ENCODE data around the gene PAK1IP1. TPM values are rescaled to one million over a fixed set of nuclear protein-coding genes. Genes with fewer than 3 reads are reported as not detected.
"Not testable (repeated sequence)": the region's sequence is repeated elsewhere in the genome, so short reads cannot be mapped to it uniquely, and the experiment has no call there.

The PAK1IP1 gene
- total and polyA plus RNA-seq, 4 donors, result 6.1 to 16.9 (median 11.0) TPM

GRCh38 chr6:10662742-10663141, 32.0 kb upstream of the PAK1IP1 start:
- TF ChIP-seq CTCF (IDR thresholded peaks at IDR 0.05; ENCODE audit: control extremely low read depth, extremely low read depth), result no peak
- WGBS, 2 donors, result 85 to 92% methylated on average over 2 of the region's 2 CpGs
- ATAC-seq (ENCODE audit: insufficient read depth, low FRiP score), result no peak
- no peak overlapping the region for H3K9ac ChIP-seq (ENCODE audit: insufficient read depth in 1 of 2, low read length in 2 of 2)
- DNase-seq, result no peak
- no peak overlapping the region for H3K27ac ChIP-seq (ENCODE audit: low read depth in 1 of 2, low read length in 1 of 2)
- no peaks in the 10 kb centered on the region for H3K27me3 ChIP-seq (ENCODE audit: control insufficient read depth in 3 of 3, insufficient read depth in 3 of 3, low read length in 2 of 3)
- no peaks in the 10 kb centered on the region for H3K9me3 ChIP-seq (ENCODE audit: control insufficient read depth in 4 of 4, insufficient read depth in 3 of 4, low read length in 3 of 4)
- H3K4me1 ChIP-seq (ENCODE audit: control insufficient read depth in 5 of 5, insufficient read depth in 5 of 5, low read length in 5 of 5), result no peaks in the 10 kb centered on the region
- no peak overlapping the region for H3K4me3 ChIP-seq
- H3K36me3 ChIP-seq (ENCODE audit: control insufficient read depth in 4 of 4, insufficient read depth in 4 of 4, low read length in 4 of 4), result no peaks in the 10 kb centered on the region

GRCh38 chr6:10665595-10665994, 29.2 kb upstream of the PAK1IP1 start:
- H3K9me3 ChIP-seq (ENCODE audit: control insufficient read depth in 4 of 4, insufficient read depth in 3 of 4, low read length in 3 of 4); H3K36me3 ChIP-seq (ENCODE audit: control insufficient read depth in 4 of 4, insufficient read depth in 4 of 4, low read length in 4 of 4); H3K4me3 ChIP-seq; DNase-seq; ATAC-seq (ENCODE audit: insufficient read depth, low FRiP score); H3K4me1 ChIP-seq (ENCODE audit: control insufficient read depth in 5 of 5, insufficient read depth in 5 of 5, low read length in 5 of 5); H3K9ac ChIP-seq (ENCODE audit: insufficient read depth in 1 of 2, low read length in 2 of 2); H3K27ac ChIP-seq (ENCODE audit: low read depth in 1 of 2, low read length in 1 of 2); H3K27me3 ChIP-seq (ENCODE audit: control insufficient read depth in 3 of 3, insufficient read depth in 3 of 3, low read length in 2 of 3): not testable (repeated sequence)
- WGBS, 2 donors, result 23 to 49% methylated on average over 1 of the region's 1 CpG

- no peak overlapping the region for H3K9ac ChIP-seq (ENCODE audit: insufficient read depth in 1 of 2, low read length in 2 of 2)
- DNase-seq, result no peak
- peaks cover 0 to 4% (median 0%) of the 10 kb centered on the region in 5 donors for H3K4me1 ChIP-seq (ENCODE audit: control insufficient read depth in 5 of 5, insufficient read depth in 5 of 5, low read length in 5 of 5)
- TF ChIP-seq CTCF (IDR thresholded peaks at IDR 0.05; ENCODE audit: control extremely low read depth, extremely low read depth), result no peak
- no peak overlapping the region for H3K27ac ChIP-seq (ENCODE audit: low read depth in 1 of 2, low read length in 1 of 2)
- no peak overlapping the region for H3K4me3 ChIP-seq
- H3K27me3 ChIP-seq (ENCODE audit: control insufficient read depth in 3 of 3, insufficient read depth in 3 of 3, low read length in 2 of 3), result no peaks in the 10 kb centered on the region
- no peak for ATAC-seq (ENCODE audit: insufficient read depth, low FRiP score)
- H3K36me3 ChIP-seq (ENCODE audit: control insufficient read depth in 4 of 4, insufficient read depth in 4 of 4, low read length in 4 of 4), result no peaks in the 10 kb centered on the region
- 84 to 86% methylated on average over 6 of the region's 6 CpGs for WGBS, 2 donors
- H3K9me3 ChIP-seq (ENCODE audit: control insufficient read depth in 4 of 4, insufficient read depth in 3 of 4, low read length in 3 of 4), result no peaks in the 10 kb centered on the region
Measured at GRCh38 chr6:10668126-10668917, 26.4 kb upstream of the PAK1IP1 start.

GRCh38 chr6:10676403-10676802, 18.4 kb upstream of the PAK1IP1 start:
- 94 to 97% methylated on average over 7 of the region's 7 CpGs for WGBS, 2 donors
- TF ChIP-seq CTCF (IDR thresholded peaks at IDR 0.05; ENCODE audit: control extremely low read depth, extremely low read depth), result no peak
- H3K9me3 ChIP-seq (ENCODE audit: control insufficient read depth in 4 of 4, insufficient read depth in 3 of 4, low read length in 3 of 4), result no peaks in the 10 kb centered on the region
- peaks cover 0 to 4% (median 0%) of the 10 kb centered on the region in 5 donors for H3K4me1 ChIP-seq (ENCODE audit: control insufficient read depth in 5 of 5, insufficient read depth in 5 of 5, low read length in 5 of 5)
- ATAC-seq (ENCODE audit: insufficient read depth, low FRiP score), result no peak
- H3K4me3 ChIP-seq, result no peak overlapping the region
- no peak for DNase-seq
- no peaks in the 10 kb centered on the region for H3K27me3 ChIP-seq (ENCODE audit: control insufficient read depth in 3 of 3, insufficient read depth in 3 of 3, low read length in 2 of 3)
- no peak overlapping the region for H3K9ac ChIP-seq (ENCODE audit: insufficient read depth in 1 of 2, low read length in 2 of 2)
- H3K27ac ChIP-seq (ENCODE audit: low read depth in 1 of 2, low read length in 1 of 2), result no peak overlapping the region
- no peaks in the 10 kb centered on the region for H3K36me3 ChIP-seq (ENCODE audit: control insufficient read depth in 4 of 4, insufficient read depth in 4 of 4, low read length in 4 of 4)

All from lung (tissue), 12 donors.